Activated CD8-positive, alpha-beta memory T cell treated with anti-CD3 and anti-CD28 coated beads, Interleukin-2, amount 50 U/mL, for 4 hours (primary cell): ENCODE measurements around the gene SPATA21.
"Not testable (repeated sequence)": the region's sequence is repeated elsewhere in the genome, so short reads cannot be mapped to it uniquely, and the experiment has no call there.

ENCODE experiments used
- DNase-seq: peaks from one replicate; pipeline ENCODE4 v3.0.0-alpha.2; 2020

Gene SPATA21

GRCh38 chr1:16376971-16377370 is 60.3 kb downstream of the SPATA21 start:
- no peak for DNase-seq

- DNase-seq = no peak
Observed at GRCh38 chr1:16375521-16376340, 61.5 kb downstream of the SPATA21 start.

GRCh38 chr1:16374266-16374665 is 63.0 kb downstream of the SPATA21 start:
- DNase-seq = no peak

GRCh38 chr1:16372535-16373285 is 64.5 kb downstream of the SPATA21 start:
- no peak for DNase-seq

GRCh38 chr1:16371725-16372124 is 65.5 kb downstream of the SPATA21 start:
- no peak for DNase-seq

GRCh38 chr1:16369821-16370220 is 67.4 kb downstream of the SPATA21 start:
- no peak for DNase-seq

- no peak for DNase-seq
Observed at GRCh38 chr1:16367968-16368890, 69.0 kb downstream of the SPATA21 start.

- peak; percentile 87 for DNase-seq
Observed at GRCh38 chr1:16367258-16367967, 69.8 kb downstream of the SPATA21 start.

GRCh38 chr1:16366722-16367257 is 70.4 kb downstream of the SPATA21 start, which contains the start of gene SZRD1:
SZRD1 (plus strand) TSS chr1:16367242; CDS start chr1:16367258, 16 bp downstream.
- peak; percentile 93 for DNase-seq

- DNase-seq = not testable (repeated sequence)
Observed at GRCh38 chr1:16365146-16365498, 72.1 kb downstream of the SPATA21 start.

- DNase-seq = no peak
Observed at GRCh38 chr1:16356867-16357266, 80.4 kb downstream of the SPATA21 start.

GRCh38 chr1:16354619-16355018 is 82.6 kb downstream of the SPATA21 start:
- no peak for DNase-seq

GRCh38 chr1:16352842-16353535 is 84.2 kb downstream of the SPATA21 start:
- DNase-seq = no peak

- DNase-seq = peak; percentile 90
Observed at GRCh38 chr1:16351994-16352841, 85.0 kb downstream of the SPATA21 start, which contains the start of gene FBXO42. FBXO42 (minus strand) TSS chr1:16352480; CDS start chr1:16315418, 37,062 bp downstream.

- DNase-seq = no peak
Observed at GRCh38 chr1:16351456-16351993, 85.7 kb downstream of the SPATA21 start.

- no peak for DNase-seq
Observed at GRCh38 chr1:16349847-16350406, 87.3 kb downstream of the SPATA21 start.
